Fibroblast of pulmonary artery (primary cell): ENCODE results near the gene SNTG2.

Source experiments
- DNase-seq: peaks from one replicate; pipeline ENCODE4 v3.0.0-alpha.2; 2010; ENCODE audit warnings: low read depth
- H3K4me3 ChIP-seq: replicated peaks from 2 replicates; pipeline ENCODE4 v1.5.1; 2011; ENCODE audit warnings: low read depth, mild to moderate bottlenecking, control low read depth, low read length, moderate library complexity
- TF ChIP-seq, protein P1 (sequence below): IDR thresholded peaks from 2 replicates; pipeline ENCODE4 v1.5.1; 2011; ENCODE audit warnings: mild to moderate bottlenecking, control low read depth, low read length, inconsistent platforms; ENCODE audit errors: missing control alignments

Gene SNTG2

DNA sequence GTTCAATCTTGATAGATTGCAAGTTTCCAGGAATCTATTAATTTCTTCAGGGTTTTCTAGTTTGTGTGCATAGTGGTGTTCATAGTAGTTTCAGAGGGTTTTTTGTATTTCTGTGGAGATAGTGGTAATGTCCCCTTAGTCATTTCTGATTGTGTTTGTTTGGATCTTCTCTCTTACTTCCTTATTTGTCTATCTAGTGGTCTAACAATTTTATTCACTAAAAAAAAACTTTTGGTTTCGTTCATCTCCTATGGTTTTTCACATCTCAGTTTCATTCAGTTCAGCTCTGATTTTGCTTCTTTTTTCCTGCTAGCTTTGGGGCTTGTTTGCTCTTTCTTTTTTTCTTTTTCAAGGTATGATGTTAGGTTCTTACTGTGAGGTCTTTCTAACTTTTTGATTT, 94.5 kb downstream of the SNTG2 start:
- TF ChIP-seq, protein P1, sequence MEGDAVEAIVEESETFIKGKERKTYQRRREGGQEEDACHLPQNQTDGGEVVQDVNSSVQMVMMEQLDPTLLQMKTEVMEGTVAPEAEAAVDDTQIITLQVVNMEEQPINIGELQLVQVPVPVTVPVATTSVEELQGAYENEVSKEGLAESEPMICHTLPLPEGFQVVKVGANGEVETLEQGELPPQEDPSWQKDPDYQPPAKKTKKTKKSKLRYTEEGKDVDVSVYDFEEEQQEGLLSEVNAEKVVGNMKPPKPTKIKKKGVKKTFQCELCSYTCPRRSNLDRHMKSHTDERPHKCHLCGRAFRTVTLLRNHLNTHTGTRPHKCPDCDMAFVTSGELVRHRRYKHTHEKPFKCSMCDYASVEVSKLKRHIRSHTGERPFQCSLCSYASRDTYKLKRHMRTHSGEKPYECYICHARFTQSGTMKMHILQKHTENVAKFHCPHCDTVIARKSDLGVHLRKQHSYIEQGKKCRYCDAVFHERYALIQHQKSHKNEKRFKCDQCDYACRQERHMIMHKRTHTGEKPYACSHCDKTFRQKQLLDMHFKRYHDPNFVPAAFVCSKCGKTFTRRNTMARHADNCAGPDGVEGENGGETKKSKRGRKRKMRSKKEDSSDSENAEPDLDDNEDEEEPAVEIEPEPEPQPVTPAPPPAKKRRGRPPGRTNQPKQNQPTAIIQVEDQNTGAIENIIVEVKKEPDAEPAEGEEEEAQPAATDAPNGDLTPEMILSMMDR = no peak
- H3K4me3 ChIP-seq = no peak overlapping the region
- DNase-seq = no peak

DNA sequence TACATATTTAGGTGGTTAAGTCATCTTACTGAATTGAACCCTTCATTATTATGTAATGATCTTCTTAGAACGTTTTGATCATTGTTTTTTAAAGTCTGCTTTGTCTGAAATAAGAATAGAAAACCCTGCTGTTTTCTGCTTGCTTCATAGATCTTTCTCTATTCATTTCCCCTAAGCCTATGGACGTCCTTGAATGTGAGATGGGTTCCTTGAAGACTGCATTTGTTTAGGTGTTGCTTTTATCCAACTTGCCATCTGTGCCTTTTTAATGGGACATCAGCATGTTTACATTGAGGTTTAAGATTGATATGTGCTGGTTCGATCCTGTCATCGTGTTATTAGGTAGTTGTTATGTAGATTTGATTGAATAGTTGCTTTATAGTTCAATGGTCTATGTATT, 95.4 kb downstream of the SNTG2 start:
- no peak for DNase-seq
- no peak overlapping the region for H3K4me3 ChIP-seq
- TF ChIP-seq, protein P1 = no peak

DNA sequence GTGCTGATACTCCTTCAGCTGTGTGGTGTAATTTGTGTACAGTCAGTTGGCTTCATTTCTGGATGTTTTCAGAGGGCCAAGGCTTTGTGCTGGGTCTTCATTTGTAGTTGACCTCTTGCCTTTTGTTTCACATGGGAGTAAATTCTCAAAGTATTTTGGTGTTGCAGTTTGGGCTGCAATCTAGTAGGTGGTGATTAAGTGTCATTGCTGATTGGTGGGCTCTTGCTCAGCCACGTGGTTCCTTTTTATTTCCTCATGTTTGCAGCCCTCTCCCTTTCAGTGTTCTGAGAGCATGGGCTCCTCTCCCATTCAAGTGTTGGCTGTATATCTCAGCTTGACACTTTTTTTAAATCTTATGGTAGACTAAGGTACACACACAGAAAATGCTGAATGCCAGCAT, 96.8 kb downstream of the SNTG2 start:
- peak; percentile 23 for DNase-seq
- TF ChIP-seq, protein P1 = no peak
- H3K4me3 ChIP-seq = no peak overlapping the region

DNA sequence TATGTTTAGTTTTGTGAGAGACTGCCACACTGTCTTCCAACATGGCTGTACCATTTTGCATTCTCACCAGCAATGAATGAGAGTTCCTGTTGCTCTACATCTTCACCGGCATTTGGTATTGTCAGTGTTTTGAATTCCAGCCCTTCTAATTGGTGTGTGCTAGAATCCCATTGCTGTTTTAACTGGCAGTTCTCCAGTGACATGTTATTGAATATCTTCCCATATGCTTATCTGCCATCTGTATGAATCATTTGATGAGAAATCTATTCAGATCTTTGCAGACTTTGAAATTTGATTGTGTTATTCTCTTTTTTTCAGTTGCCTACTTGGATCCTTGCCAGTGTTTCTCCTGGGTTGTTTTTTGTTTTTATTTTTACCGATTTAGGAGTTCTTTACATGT, 99.0 kb downstream of the SNTG2 start:
- H3K4me3 ChIP-seq = no peak overlapping the region
- TF ChIP-seq, protein P1 = no peak
- peak; percentile 14 for DNase-seq

DNA sequence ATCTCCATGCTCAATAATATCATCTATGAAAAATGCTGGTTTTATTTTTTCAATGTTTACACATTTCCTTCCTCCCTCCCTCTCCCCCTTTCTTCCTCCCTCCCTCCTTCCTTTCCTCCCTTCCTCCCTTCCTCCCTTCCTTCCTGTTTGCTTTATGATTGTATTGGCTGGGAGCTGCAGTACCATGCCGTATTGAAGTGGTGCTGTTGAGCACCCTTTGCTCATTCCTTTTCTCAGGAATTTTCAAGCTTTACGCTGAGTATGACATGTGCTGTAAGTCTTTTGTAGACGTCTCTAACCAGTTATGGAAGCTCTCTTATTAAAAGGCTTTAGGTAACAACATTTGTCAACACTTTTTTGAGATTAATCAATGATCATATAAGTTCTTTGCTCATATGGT, 100.4 kb downstream of the SNTG2 start:
- TF ChIP-seq, protein P1 = peak; percentile 24
- peak; percentile 30 for DNase-seq
- H3K4me3 ChIP-seq = no peak overlapping the region

DNA sequence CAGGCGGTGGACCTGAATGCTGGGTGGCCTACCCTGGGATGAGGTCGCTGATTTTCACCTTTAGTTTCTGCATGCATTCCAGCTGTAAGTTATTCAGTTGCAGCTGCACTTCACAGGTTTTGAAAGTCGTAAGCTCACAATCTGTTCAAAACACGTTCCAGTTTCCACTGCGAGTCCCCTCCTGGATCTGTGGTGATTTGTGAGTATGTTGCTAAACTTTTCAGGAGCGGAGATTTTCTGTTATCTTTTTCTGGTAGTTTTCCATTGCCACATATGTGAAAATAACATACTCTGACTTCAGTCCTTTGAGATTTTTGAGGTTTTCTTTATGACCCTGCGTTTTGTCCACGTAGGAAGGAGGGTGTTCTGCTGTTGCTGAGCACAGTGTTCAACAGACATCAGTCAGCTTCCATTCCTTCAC, 102.1 kb downstream of the SNTG2 start:
- no peak overlapping the region for H3K4me3 ChIP-seq
- TF ChIP-seq, protein P1 = no peak
- DNase-seq = peak; percentile 45

DNA sequence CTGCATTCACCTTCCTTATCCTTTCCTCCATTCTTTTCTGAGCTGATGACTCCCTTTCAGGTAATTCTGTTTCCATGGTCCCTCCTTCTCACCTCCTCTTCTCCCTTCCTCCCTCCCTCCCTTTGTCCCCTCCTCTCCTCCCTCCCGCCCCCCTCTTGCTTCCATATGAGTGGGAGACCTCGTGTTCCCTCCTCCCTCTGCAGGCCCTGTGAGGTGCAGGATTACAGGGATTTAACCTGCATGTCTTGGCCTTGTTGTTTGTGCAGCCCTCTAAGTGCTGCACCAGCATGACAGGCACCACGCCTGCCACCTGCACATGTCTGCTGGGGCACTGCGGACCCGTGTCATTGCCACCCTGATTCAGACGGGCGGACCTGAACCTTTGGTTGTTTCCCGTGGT, 103.1 kb downstream of the SNTG2 start:
- TF ChIP-seq, protein P1 = no peak
- no peak for DNase-seq
- no peak overlapping the region for H3K4me3 ChIP-seq
